Stimulated activated CD8-positive, alpha-beta memory T cell treated with anti-CD3 and anti-CD28 coated beads, Interleukin-12 subunit alpha, Interleukin-12 subunit beta, amount 100 ng/mL, for 4 hours (primary cell): ENCODE results near the gene GAMT.
A peak's percentile ranks its signal among the peaks of the same experiment; 100 is the strongest.

Source experiments
- DNase-seq: peaks from one replicate; pipeline ENCODE4 v3.0.0-alpha.2; 2020; ENCODE audit warnings: low read depth

The GAMT gene

GRCh38 chr19:1418496-1418775 is 17.1 kb upstream of the GAMT start:
- DNase-seq, result no peak

- no peak for DNase-seq
These were observed 16.5 kb upstream of the GAMT start for GRCh38 chr19:1417681-1418495.

GRCh38 chr19:1417145-1417544 is 15.8 kb upstream of the GAMT start:
- no peak for DNase-seq

- no peak for DNase-seq
These were observed 14.9 kb upstream of the GAMT start for GRCh38 chr19:1416014-1416841.

- DNase-seq, result no peak
These were observed 11.9 kb upstream of the GAMT start for GRCh38 chr19:1412995-1413800.

GRCh38 chr19:1412323-1412923 is 11.1 kb upstream of the GAMT start:
- no peak for DNase-seq

- no peak for DNase-seq
These were observed 10.2 kb upstream of the GAMT start for GRCh38 chr19:1411255-1412191.

GRCh38 chr19:1410789-1411188 is 9.4 kb upstream of the GAMT start:
- no peak for DNase-seq

GRCh38 chr19:1410136-1410786 is 8.9 kb upstream of the GAMT start:
- no peak for DNase-seq

GRCh38 chr19:1409204-1410005 is 8.1 kb upstream of the GAMT start:
- no peak for DNase-seq

GRCh38 chr19:1408300-1409203 is 7.2 kb upstream of the GAMT start:
- DNase-seq, result peak; percentile 42

- peak; percentile 43 for DNase-seq
These were observed 6.4 kb upstream of the GAMT start, which contains the start of gene DAZAP1 for GRCh38 chr19:1407528-1408299. Gene DAZAP1 (plus strand): TSS chr19:1407586. CDS start chr19:1407774, 188 bp downstream.

- DNase-seq, result peak; percentile 100
These were observed 5.6 kb upstream of the GAMT start for GRCh38 chr19:1406774-1407527.

GRCh38 chr19:1402411-1403070 is 1.2 kb upstream of the GAMT start:
- no peak for DNase-seq

GRCh38 chr19:1401889-1402217 is 511 bp upstream of the GAMT start:
- no peak for DNase-seq

GRCh38 chr19:1400281-1401137 is 833 bp downstream of the GAMT start:
- no peak for DNase-seq
